PC-3 (cell line): ENCODE data around the gene GPRC5B. TPM values are rescaled to one million over a fixed set of nuclear protein-coding genes. Genes with fewer than 3 reads are reported as not detected.

Experiments
- ATAC-seq: fragments of 200-7000 bp; cut with Tn5 transposase; 2 replicates; pipeline ENCODE4 v1.9.1; 2020; ENCODE audit warnings: mild to moderate bottlenecking, moderate library complexity
- BruUV-seq: library from RNA; stranded (reverse); fragments of 400-500 nt; replicated peaks from 2 replicates; lab custom pipeline; 2021; lab: Mats Ljungman, UMichigan
- CTCF ChIA-PET: fragments of 300-600 bp; sonication (Branson Sonifier 250); formaldehyde crosslinking; loops from one replicate; lab custom pipeline; 2022; ENCODE audit warnings: antibody characterized with exemption; lab: Charles Lee
- POLR2A ChIA-PET: fragments of 300-600 bp; sonication (Branson Sonifier 250); formaldehyde crosslinking; loops from one replicate; lab custom pipeline; 2022; ENCODE audit warnings: antibody characterized with exemption; ENCODE audit not compliant: unreplicated experiment; lab: Charles Lee
- DNase-seq: peaks from one replicate; pipeline ENCODE4 v3.0.0-alpha.2; 2015
- H2AFZ ChIP-seq: fragments of 300-600 bp; sonication (generic); 2 replicates; pipeline ENCODE4 v1.6.0; 2016; ENCODE audit warnings: antibody characterized with exemption, low read length
- H3F3A ChIP-seq: fragments of 300-600 bp; sonication (generic); one replicate; pipeline ENCODE4 v1.6.0; 2017; ENCODE audit warnings: antibody characterized with exemption, low read length, control low read depth, mild to moderate bottlenecking; ENCODE audit not compliant: unreplicated experiment
- H3K27ac ChIP-seq: fragments of 300-600 bp; sonication (generic); 2 replicates; pipeline ENCODE4 v1.5.1; 2016; ENCODE audit warnings: mild to moderate bottlenecking, low read length
- H3K27me3 ChIP-seq: fragments of 300-600 bp; sonication (generic); 2 replicates; pipeline ENCODE4 v1.6.1; 2016; ENCODE audit warnings: low read length, mixed read lengths
- H3K36me3 ChIP-seq: fragments of 300-600 bp; sonication (generic); 2 replicates; pipeline ENCODE4 v1.6.1; 2016; ENCODE audit warnings: low read depth, mixed run types, low read length, mixed read lengths
- H3K4me1 ChIP-seq: fragments of 300-600 bp; sonication (generic); 2 replicates; pipeline ENCODE4 v1.5.1; 2016; ENCODE audit warnings: low read length; ENCODE audit not compliant: insufficient read depth
- H3K4me2 ChIP-seq: fragments of 300-600 bp; sonication (generic); 2 replicates; pipeline ENCODE4 v1.6.0; 2016; ENCODE audit warnings: low read length
- H3K4me3 ChIP-seq: fragments of 300-600 bp; sonication (generic); 2 replicates; pipeline ENCODE4 v1.5.1; 2016; ENCODE audit warnings: mild to moderate bottlenecking, low read length, mixed read lengths
- H3K79me2 ChIP-seq: fragments of 300-600 bp; sonication (generic); 2 replicates; pipeline ENCODE4 v1.6.1; 2017; ENCODE audit warnings: low read length, mixed read lengths
- H3K9ac ChIP-seq: fragments of 300-600 bp; sonication (generic); 2 replicates; pipeline ENCODE4 v1.6.0; 2016; ENCODE audit warnings: mild to moderate bottlenecking, low read length
- H3K9me2 ChIP-seq: fragments of 300-600 bp; sonication (generic); replicated peaks from 2 replicates; pipeline ENCODE4 v1.6.1; 2016; ENCODE audit warnings: mixed run types, low read length, mixed read lengths
- H3K9me3 ChIP-seq: fragments of 300-600 bp; sonication (generic); 2 replicates; pipeline ENCODE4 v1.6.1; 2016; ENCODE audit warnings: low read length, mixed read lengths
- H4K20me1 ChIP-seq: fragments of 300-600 bp; sonication (generic); 2 replicates; pipeline ENCODE4 v1.6.1; 2016; ENCODE audit warnings: low read length, mixed read lengths
- CTCF ChIP-seq: fragments of 300-600 bp; sonication (generic); conservative IDR thresholded peaks from 2 replicates; pipeline ENCODE4 v1.5.1; 2017; ENCODE audit warnings: antibody characterized with exemption, low read depth, mild to moderate bottlenecking, low read length
- EZH2 ChIP-seq: fragments of 300-600 bp; sonication (generic); IDR thresholded peaks from one replicate; pipeline ENCODE4 v1.6.1; 2017; ENCODE audit warnings: antibody characterized with exemption, mild to moderate bottlenecking, low read length; ENCODE audit not compliant: unreplicated experiment
- EZH2phosphoT487 ChIP-seq: fragments of 300-600 bp; sonication (generic); IDR thresholded peaks from 2 replicates; pipeline ENCODE4 v1.6.1; 2018; ENCODE audit warnings: mild to moderate bottlenecking, antibody characterized with exemption, low read length, borderline replicate concordance
- intact Hi-C: fragments of 100-400 bp; cut with micrococcal nuclease; formaldehyde crosslinking; loops from 2 replicates; pipeline ENCODE4 v1.9.0; 2023
- total RNA-seq: library from RNA; depleted of rRNA; stranded (reverse); fragments of >200 nt; gene quantifications from 2 replicates; pipeline ENCODE4 v1.2.3, GENCODE V29; 2014

The GPRC5B gene
- total RNA-seq, 1 experiment from 2014 or later: 5.5 TPM

- no peaks in the 10 kb centered on the region for H3K9me3 ChIP-seq
- CTCF ChIA-PET: no interaction called here
- TF ChIP-seq CTCF (no peak), EZH2 (no peak), EZH2phosphoT487 (no peak)
- POLR2A ChIA-PET: no interaction called here
- H3K4me3 ChIP-seq: no peak overlapping the region
- no peak overlapping the region for H2AFZ ChIP-seq
- H3K4me2 ChIP-seq: no peak overlapping the region
- no peaks in the 10 kb centered on the region for H3K36me3 ChIP-seq
- no peaks in the 10 kb centered on the region for H3F3A ChIP-seq
- no peak overlapping the region for H3K27ac ChIP-seq
- H3K79me2 ChIP-seq: no peaks in the 10 kb centered on the region
- no peaks in the 10 kb centered on the region for H4K20me1 ChIP-seq
- H3K9ac ChIP-seq: no peak overlapping the region
- BruUV-seq: no TSS peak
- DNase-seq: no peak
- no peak for ATAC-seq
- intact Hi-C loops: no loop called here
- H3K9me2 ChIP-seq: no peaks in the 10 kb centered on the region
- no peaks in the 10 kb centered on the region for H3K4me1 ChIP-seq
- no peaks in the 10 kb centered on the region for H3K27me3 ChIP-seq
These were observed 8.3 kb upstream of the GPRC5B start for GRCh38 chr16:19892902-19893301.

- no peaks in the 10 kb centered on the region; the same call in 1 of the 2 replicates for H3K4me1 ChIP-seq
- H3K9me2 ChIP-seq: no peaks in the 10 kb centered on the region
- no peak overlapping the region for H3K9ac ChIP-seq
- DNase-seq (no peak), ATAC-seq (no peak)
- intact Hi-C loops: no loop called here
- TF ChIP-seq CTCF: no peak
- no peak for TF ChIP-seq EZH2phosphoT487
- no peak for TF ChIP-seq EZH2
- H2AFZ ChIP-seq: no peak overlapping the region
- no peaks in the 10 kb centered on the region for H3F3A ChIP-seq
- no peaks in the 10 kb centered on the region for H3K27me3 ChIP-seq
- no peak overlapping the region for H3K4me3 ChIP-seq
- H3K27ac ChIP-seq: no peak overlapping the region
- no peaks in the 10 kb centered on the region for H3K36me3 ChIP-seq
- ChIA-PET CTCF (no interaction called here), POLR2A (no interaction called here)
- H3K9me3 ChIP-seq: no peaks in the 10 kb centered on the region
- no peak overlapping the region for H3K4me2 ChIP-seq
- H4K20me1 ChIP-seq: no peaks in the 10 kb centered on the region
- no TSS peak for BruUV-seq
- H3K79me2 ChIP-seq: no peaks in the 10 kb centered on the region
These were observed 6.3 kb upstream of the GPRC5B start for GRCh38 chr16:19890901-19891300.

GRCh38 chr16:19888834-19889233 is 4.2 kb upstream of the GPRC5B start:
- no peak for DNase-seq
- Histone ChIP-seq H3K79me2 (peaks cover 6% of the 10 kb centered on the region; the same call in 1 of the 2 replicates), H3K9ac (no peak overlapping the region), H3K27me3 (no peaks in the 10 kb centered on the region), H3K9me3 (no peaks in the 10 kb centered on the region), H3K4me1 (no peaks in the 10 kb centered on the region; the same call in 1 of the 2 replicates), H4K20me1 (no peaks in the 10 kb centered on the region), H3K4me2 (no peak overlapping the region), H3F3A (no peaks in the 10 kb centered on the region), H3K4me3 (no peak overlapping the region), H3K9me2 (no peaks in the 10 kb centered on the region), H3K27ac (no peak overlapping the region), H2AFZ (no peak overlapping the region), H3K36me3 (no peaks in the 10 kb centered on the region)
- ATAC-seq: no peak
- BruUV-seq: no TSS peak
- ChIA-PET POLR2A (no interaction called here), CTCF (no interaction called here)
- intact Hi-C loops: loop anchor here (5.0 kb wide), 2 partner anchors 192 to 332 kb away; partner anchors contain the start of gene VPS35L
- TF ChIP-seq CTCF (no peak), EZH2 (no peak), EZH2phosphoT487 (no peak)
